Muscle layer of colon (tissue), 2 donors: ENCODE data around the gene B3GLCT.

ENCODE experiments used
- H3K27ac ChIP-seq: one replicate; pipeline ENCODE4 v1.7.0; 2013; ENCODE audit warnings: low read depth, mild to moderate bottlenecking, low read length, moderate library complexity
- H3K27me3 ChIP-seq, 2 donors: one replicate each; pipeline ENCODE4 v1.7.0; 2013; ENCODE audit warnings: low read length in 2 of 2, mild to moderate bottlenecking in 2 of 2; ENCODE audit not compliant: insufficient read depth in 2 of 2, control insufficient read depth in 1 of 2
- H3K36me3 ChIP-seq: one replicate; pipeline ENCODE4 v1.7.0; 2013; ENCODE audit warnings: mild to moderate bottlenecking, low read length; ENCODE audit not compliant: insufficient read depth
- H3K4me1 ChIP-seq: one replicate; pipeline ENCODE4 v1.7.0; 2013; ENCODE audit warnings: mild to moderate bottlenecking, low read length; ENCODE audit not compliant: insufficient read depth
- H3K4me3 ChIP-seq, 2 donors: one replicate each; pipeline ENCODE4 v1.7.0; 2013; ENCODE audit warnings: low read length in 2 of 2, low read depth in 1 of 2, mild to moderate bottlenecking in 1 of 2, moderate library complexity in 1 of 2
- H3K9ac ChIP-seq: one replicate; pipeline ENCODE4 v1.7.0; 2013; ENCODE audit warnings: low read length
- H3K9me3 ChIP-seq: one replicate; pipeline ENCODE4 v1.7.0; 2013; ENCODE audit warnings: mild to moderate bottlenecking, low read length
- donor health status: abdominal sarcoma.
- donor health status: Adenocarcinoma of cecum.

The B3GLCT gene

GRCh38 chr13:31199849-31200636 is at the start of gene B3GLCT:
Gene B3GLCT, plus strand, starts transcription at chr13:31199975. Its CDS starts 110 bp downstream, at chr13:31200085.
- Histone ChIP-seq H3K4me1 (peaks cover 5% of the 10 kb centered on the region), H3K27me3 (no peaks in the 10 kb centered on the region), H3K9ac (peak within 1 kb of the TSS; percentile 21), H3K36me3 (no peaks in the 10 kb centered on the region), H3K9me3 (no peaks in the 10 kb centered on the region), H3K27ac (peak within 1 kb of the TSS; percentile 76), H3K4me3 (peak within 1 kb of the TSS; percentile 53 to 54)

GRCh38 chr13:31150315-31150985 is 49.3 kb upstream of the B3GLCT start:
- no peak overlapping the region for H3K4me3 ChIP-seq
- H3K9ac ChIP-seq, result no peak overlapping the region
- no peaks in the 10 kb centered on the region for H3K9me3 ChIP-seq
- no peak overlapping the region for H3K27ac ChIP-seq
- peaks cover 80% of the 10 kb centered on the region for H3K36me3 ChIP-seq
- no peaks in the 10 kb centered on the region for H3K4me1 ChIP-seq
- no peaks in the 10 kb centered on the region for H3K27me3 ChIP-seq

GRCh38 chr13:31151837-31152236 is 47.9 kb upstream of the B3GLCT start:
- peaks cover 75% of the 10 kb centered on the region for H3K36me3 ChIP-seq

GRCh38 chr13:31154939-31155338 is 44.8 kb upstream of the B3GLCT start:
- no peak overlapping the region for H3K27ac ChIP-seq
- H3K9ac ChIP-seq, result no peak overlapping the region
- no peak overlapping the region for H3K4me3 ChIP-seq
- peaks cover 48% of the 10 kb centered on the region for H3K36me3 ChIP-seq
- no peaks in the 10 kb centered on the region for H3K27me3 ChIP-seq
- peaks cover 5% of the 10 kb centered on the region for H3K4me1 ChIP-seq
- no peaks in the 10 kb centered on the region for H3K9me3 ChIP-seq

More at GRCh38 chr13:31151837-31152236, 47.9 kb upstream of the B3GLCT start:
- Histone ChIP-seq H3K27ac (no peak overlapping the region), H3K9ac (no peak overlapping the region), H3K4me3 (no peak overlapping the region), H3K4me1 (no peaks in the 10 kb centered on the region), H3K9me3 (no peaks in the 10 kb centered on the region), H3K27me3 (no peaks in the 10 kb centered on the region)

GRCh38 chr13:31159306-31159705 is 40.5 kb upstream of the B3GLCT start:
- Histone ChIP-seq H3K9me3 (no peaks in the 10 kb centered on the region), H3K9ac (no peak overlapping the region), H3K36me3 (peaks cover 12% of the 10 kb centered on the region), H3K4me1 (peaks cover 18% of the 10 kb centered on the region), H3K27ac (no peak overlapping the region), H3K27me3 (no peaks in the 10 kb centered on the region), H3K4me3 (no peak overlapping the region)

- Histone ChIP-seq H3K27ac (peak overlapping the region; percentile 81), H3K4me1 (peaks cover 18% of the 10 kb centered on the region), H3K9me3 (no peaks in the 10 kb centered on the region), H3K9ac (peak overlapping the region; percentile 74), H3K36me3 (peaks cover 4% of the 10 kb centered on the region), H3K27me3 (no peaks in the 10 kb centered on the region), H3K4me3 (peak overlapping the region; percentile 56 to 95)
Observed at GRCh38 chr13:31160857-31161556, 38.8 kb upstream of the B3GLCT start.

GRCh38 chr13:31161557-31162150 is 38.1 kb upstream of the B3GLCT start, which contains the start of gene HSPH1:
Gene HSPH1, minus strand, starts transcription at chr13:31161904. Its CDS starts 322 bp downstream, at chr13:31161582.
- H3K27ac ChIP-seq, result peak within 1 kb of the TSS; percentile 81

GRCh38 chr13:31162151-31163008 is 37.4 kb upstream of the B3GLCT start:
- no peaks in the 10 kb centered on the region for H3K9me3 ChIP-seq
- peak overlapping the region; percentile 56 to 95 for H3K4me3 ChIP-seq
- peak overlapping the region; percentile 60 for H3K9ac ChIP-seq
- H3K36me3 ChIP-seq, result no peaks in the 10 kb centered on the region
- no peaks in the 10 kb centered on the region for H3K27me3 ChIP-seq
- H3K4me1 ChIP-seq, result peaks cover 18% of the 10 kb centered on the region
- H3K27ac ChIP-seq, result peak overlapping the region; percentile 81

More at GRCh38 chr13:31161557-31162150, 38.1 kb upstream of the B3GLCT start, which contains the start of gene HSPH1:
- Histone ChIP-seq H3K36me3 (peaks cover 2% of the 10 kb centered on the region), H3K9ac (peak within 1 kb of the TSS; percentile 74), H3K4me3 (peak within 1 kb of the TSS; percentile 56 to 95), H3K4me1 (peaks cover 18% of the 10 kb centered on the region), H3K27me3 (no peaks in the 10 kb centered on the region), H3K9me3 (no peaks in the 10 kb centered on the region)

- H3K9me3 ChIP-seq, result no peaks in the 10 kb centered on the region
- H3K27ac ChIP-seq, result no peak overlapping the region
- H3K4me3 ChIP-seq, result no peak overlapping the region
Observed at GRCh38 chr13:31166591-31166990, 33.2 kb upstream of the B3GLCT start.

GRCh38 chr13:31167490-31167889 is 32.3 kb upstream of the B3GLCT start:
- H3K9ac ChIP-seq, result no peak overlapping the region
- no peaks in the 10 kb centered on the region for H3K27me3 ChIP-seq
- no peak overlapping the region for H3K4me3 ChIP-seq
- no peaks in the 10 kb centered on the region for H3K9me3 ChIP-seq
- peaks cover 6% of the 10 kb centered on the region for H3K4me1 ChIP-seq
- no peak overlapping the region for H3K27ac ChIP-seq
- no peaks in the 10 kb centered on the region for H3K36me3 ChIP-seq

More at GRCh38 chr13:31166591-31166990, 33.2 kb upstream of the B3GLCT start:
- peaks cover 6% of the 10 kb centered on the region for H3K4me1 ChIP-seq
- H3K36me3 ChIP-seq, result no peaks in the 10 kb centered on the region
- H3K9ac ChIP-seq, result no peak overlapping the region
- no peaks in the 10 kb centered on the region for H3K27me3 ChIP-seq
